K562 (cell line): Measurements from ENCODE around the gene GLYAT. TPM values are rescaled to one million over a fixed set of nuclear protein-coding genes. Genes with fewer than 3 reads are reported as not detected.

Experiments used
- EGR1 ChIP-seq: fragments of 450-650 bp; conservative IDR thresholded peaks from 2 replicates; pipeline ENCODE4 v1.6.1; 2017; ENCODE audit warnings: mild to moderate bottlenecking
- GABPB1 ChIP-seq: sonication (generic); formaldehyde crosslinking; IDR thresholded peaks from 2 replicates; pipeline ENCODE4 v1.8.0; 2022; ENCODE audit warnings: mild to moderate bottlenecking, missing genetic modification reagents
- KDM4B ChIP-seq, 2 experiments: fragments of 450-650 bp in 1 of 2; sonication (generic) in 1 of 2; IDR thresholded peaks; 2 replicates each; pipeline ENCODE4 v1.6.1; 2016 to 2017; ENCODE audit warnings: borderline replicate concordance in 2 of 2, antibody characterized with exemption in 1 of 2, low read depth in 1 of 2, mild to moderate bottlenecking in 1 of 2
- LCOR ChIP-seq: sonication (generic); formaldehyde crosslinking; IDR thresholded peaks from 2 replicates; pipeline ENCODE4 v1.8.0; 2022; ENCODE audit warnings: mild to moderate bottlenecking, missing genetic modification reagents
- MBD2 ChIP-seq: sonication (generic); IDR thresholded peaks from 2 replicates; pipeline ENCODE4 v1.6.1; 2016; ENCODE audit warnings: low read depth, borderline replicate concordance
- NFIC ChIP-seq: fragments of 450-650 bp; IDR thresholded peaks from 2 replicates; pipeline ENCODE4 v1.6.1; 2017; ENCODE audit warnings: mild to moderate bottlenecking, inconsistent platforms
- NFRKB ChIP-seq: fragments of 450-650 bp; IDR thresholded peaks from 2 replicates; pipeline ENCODE4 v1.6.1; 2016; ENCODE audit warnings: low read depth
- NONO ChIP-seq, 2 experiments: fragments of 200-400 bp in 1 of 2; fragments of 450-650 bp in 1 of 2; formaldehyde crosslinking in 1 of 2; IDR thresholded peaks; 2 replicates each; pipeline ENCODE4 v1.6.1; 2017; ENCODE audit warnings: low read depth in 2 of 2, mild to moderate bottlenecking in 2 of 2, moderate library complexity in 2 of 2, low read length in 1 of 2
- PATZ1 ChIP-seq: fragments of 250-450 bp; sonication (Bioruptor Pico); IDR thresholded peaks from 2 replicates; pipeline ENCODE4 v1.5.0; 2020; ENCODE audit warnings: mild to moderate bottlenecking, borderline replicate concordance
- PBX2 ChIP-seq, 2 experiments: IDR thresholded peaks in 1 of 2; conservative IDR thresholded peaks in 1 of 2; 2 replicates each; pipeline ENCODE4 v1.6.1; 2016; ENCODE audit warnings: low read depth in 2 of 2, mild to moderate bottlenecking in 1 of 2, missing compliant biosample characterization in 1 of 2, missing genetic modification characterization in 1 of 2, moderate library complexity in 1 of 2
- RFX5 ChIP-seq: IDR thresholded peaks from 2 replicates; pipeline ENCODE4 v1.6.1; 2011; ENCODE audit warnings: low read depth, mild to moderate bottlenecking, improper control_type of control experiment, low read length
- SMARCA4 ChIP-seq: fragments of 450-650 bp; IDR thresholded peaks from 2 replicates; pipeline ENCODE4 v1.6.1; 2016
- ZNF695 ChIP-seq: fragments of 450-650 bp; formaldehyde crosslinking; IDR thresholded peaks from 2 replicates; pipeline ENCODE4 v1.4.0; 2020; ENCODE audit warnings: mild to moderate bottlenecking, moderate library complexity
- polyA plus RNA-seq, 8 experiments: library from polyadenylated mRNA; depleted of rRNA in 4 of 8; stranded (reverse) in 5 of 8; unstranded in 3 of 8; fragments of >200 nt; fragmentation: Nextera tagmentation in 2 of 8; fragmentation: Illumina TruSeq in 1 of 8; extraction: Ambion mirVana in 2 of 8; extraction: Trizol in 1 of 8; gene quantifications; 2 replicates each; pipeline versions ENCODE4 v1.2.1 to v1.2.3, GENCODE V29; 2011 to 2014; ENCODE audit warnings: inconsistent platforms in 1 of 8, missing spikeins in 1 of 8
- total RNA-seq, 7 experiments: library from RNA; depleted of rRNA in 6 of 7; stranded (reverse); fragments of >200 nt in 6 of 7; fragmentation: Illumina TruSeq in 2 of 7; extraction: Trizol in 2 of 7; gene quantifications; 2 replicates each; pipeline versions ENCODE4 v1.2.1 to v1.2.3, GENCODE V29; 2011 to 2021; ENCODE audit warnings: low replicate concordance in 1 of 7
- TF ChIP-seq, protein P1 (sequence below): IDR thresholded peaks from 2 replicates; pipeline ENCODE4 v1.6.1; 2011; ENCODE audit not compliant: insufficient read length; ENCODE audit errors: extremely low read depth
- TF ChIP-seq, protein P2 (sequence below), 2 experiments: fragments of 450-650 bp; conservative IDR thresholded peaks; 2 replicates each; pipeline ENCODE4 v1.6.1; 2017; ENCODE audit warnings: mild to moderate bottlenecking in 2 of 2, moderate library complexity in 2 of 2
- TF ChIP-seq, protein P3 (sequence below): fragments of 150-350 bp; IDR thresholded peaks from 2 replicates; pipeline ENCODE4 v1.6.1; 2014; ENCODE audit warnings: low read depth, mild to moderate bottlenecking, low read length, borderline replicate concordance

Gene GLYAT
- total and polyA plus RNA-seq, 9 of the 15 experiments (the other 6 are each of a cell fraction or from before 2014, with no cell fraction given), result not detected

- TF ChIP-seq NFIC (peak; percentile 97), NFRKB (no peak), ZNF695 (CRISPR knock-in tag) (no peak), PATZ1 (CRISPR knock-in tag) (no peak), KDM4B (IDR thresholded peaks at IDR 0.05; ENCODE audit: borderline replicate concordance in 2 of 2, low read depth in 1 of 2) (no peak), EGR1 (no peak), LCOR (no peak), SMARCA4 (peak; percentile 72; the same call in 1 of the 2 replicates), GABPB1 (CRISPR knock-in tag) (no peak), PBX2 (CRISPR knock-in tag; IDR thresholded peaks at IDR 0.05; ENCODE audit: low read depth) (no peak), PBX2 (tag; conservative IDR thresholded peaks at IDR 0.05; ENCODE audit: low read depth) (peak; percentile 94), RFX5 (no peak), MBD2 (no peak), NONO (IDR thresholded peaks at IDR 0.05; ENCODE audit: low read depth in 2 of 2, low read length in 1 of 2) (no peak)
- TF ChIP-seq, protein P1, sequence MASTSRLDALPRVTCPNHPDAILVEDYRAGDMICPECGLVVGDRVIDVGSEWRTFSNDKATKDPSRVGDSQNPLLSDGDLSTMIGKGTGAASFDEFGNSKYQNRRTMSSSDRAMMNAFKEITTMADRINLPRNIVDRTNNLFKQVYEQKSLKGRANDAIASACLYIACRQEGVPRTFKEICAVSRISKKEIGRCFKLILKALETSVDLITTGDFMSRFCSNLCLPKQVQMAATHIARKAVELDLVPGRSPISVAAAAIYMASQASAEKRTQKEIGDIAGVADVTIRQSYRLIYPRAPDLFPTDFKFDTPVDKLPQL, result no peak
- TF ChIP-seq, protein P2, sequence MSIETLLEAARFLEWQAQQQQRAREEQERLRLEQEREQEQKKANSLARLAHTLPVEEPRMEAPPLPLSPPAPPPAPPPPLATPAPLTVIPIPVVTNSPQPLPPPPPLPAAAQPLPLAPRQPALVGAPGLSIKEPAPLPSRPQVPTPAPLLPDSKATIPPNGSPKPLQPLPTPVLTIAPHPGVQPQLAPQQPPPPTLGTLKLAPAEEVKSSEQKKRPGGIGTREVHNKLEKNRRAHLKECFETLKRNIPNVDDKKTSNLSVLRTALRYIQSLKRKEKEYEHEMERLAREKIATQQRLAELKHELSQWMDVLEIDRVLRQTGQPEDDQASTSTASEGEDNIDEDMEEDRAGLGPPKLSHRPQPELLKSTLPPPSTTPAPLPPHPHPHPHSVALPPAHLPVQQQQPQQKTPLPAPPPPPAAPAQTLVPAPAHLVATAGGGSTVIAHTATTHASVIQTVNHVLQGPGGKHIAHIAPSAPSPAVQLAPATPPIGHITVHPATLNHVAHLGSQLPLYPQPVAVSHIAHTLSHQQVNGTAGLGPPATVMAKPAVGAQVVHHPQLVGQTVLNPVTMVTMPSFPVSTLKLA (conservative IDR thresholded peaks at IDR 0.05), result peak; percentile 57 to 69
- TF ChIP-seq, protein P3, sequence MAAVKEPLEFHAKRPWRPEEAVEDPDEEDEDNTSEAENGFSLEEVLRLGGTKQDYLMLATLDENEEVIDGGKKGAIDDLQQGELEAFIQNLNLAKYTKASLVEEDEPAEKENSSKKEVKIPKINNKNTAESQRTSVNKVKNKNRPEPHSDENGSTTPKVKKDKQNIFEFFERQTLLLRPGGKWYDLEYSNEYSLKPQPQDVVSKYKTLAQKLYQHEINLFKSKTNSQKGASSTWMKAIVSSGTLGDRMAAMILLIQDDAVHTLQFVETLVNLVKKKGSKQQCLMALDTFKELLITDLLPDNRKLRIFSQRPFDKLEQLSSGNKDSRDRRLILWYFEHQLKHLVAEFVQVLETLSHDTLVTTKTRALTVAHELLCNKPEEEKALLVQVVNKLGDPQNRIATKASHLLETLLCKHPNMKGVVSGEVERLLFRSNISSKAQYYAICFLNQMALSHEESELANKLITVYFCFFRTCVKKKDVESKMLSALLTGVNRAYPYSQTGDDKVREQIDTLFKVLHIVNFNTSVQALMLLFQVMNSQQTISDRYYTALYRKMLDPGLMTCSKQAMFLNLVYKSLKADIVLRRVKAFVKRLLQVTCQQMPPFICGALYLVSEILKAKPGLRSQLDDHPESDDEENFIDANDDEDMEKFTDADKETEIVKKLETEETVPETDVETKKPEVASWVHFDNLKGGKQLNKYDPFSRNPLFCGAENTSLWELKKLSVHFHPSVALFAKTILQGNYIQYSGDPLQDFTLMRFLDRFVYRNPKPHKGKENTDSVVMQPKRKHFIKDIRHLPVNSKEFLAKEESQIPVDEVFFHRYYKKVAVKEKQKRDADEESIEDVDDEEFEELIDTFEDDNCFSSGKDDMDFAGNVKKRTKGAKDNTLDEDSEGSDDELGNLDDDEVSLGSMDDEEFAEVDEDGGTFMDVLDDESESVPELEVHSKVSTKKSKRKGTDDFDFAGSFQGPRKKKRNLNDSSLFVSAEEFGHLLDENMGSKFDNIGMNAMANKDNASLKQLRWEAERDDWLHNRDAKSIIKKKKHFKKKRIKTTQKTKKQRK, result no peak
Observed at GRCh38 chr11:58726737-58727414, 4.9 kb downstream of the GLYAT start (continued).
